KMS-11 (cell line): ENCODE data around the gene CDHR1.

Source experiments
- H2AFZ ChIP-seq: fragments of 200-600 bp; sonication (generic); 2 replicates; pipeline ENCODE4 v1.6.1; 2016; ENCODE audit warnings: antibody characterized with exemption, mixed run types, low read depth
- H3K27ac ChIP-seq: fragments of 200-600 bp; sonication (generic); 2 replicates; pipeline ENCODE4 v1.6.1; 2016; ENCODE audit warnings: mild to moderate bottlenecking, mixed run types
- H3K27me3 ChIP-seq: fragments of 200-600 bp; sonication (generic); 2 replicates; pipeline ENCODE4 v1.6.1; 2017; ENCODE audit warnings: mild to moderate bottlenecking, low read depth, mixed run types, moderate library complexity; ENCODE audit not compliant: insufficient read depth
- H3K36me3 ChIP-seq: fragments of 200-600 bp; sonication (generic); 2 replicates; pipeline ENCODE4 v1.6.1; 2017; ENCODE audit warnings: mild to moderate bottlenecking, mixed run types; ENCODE audit not compliant: insufficient read depth
- H3K4me1 ChIP-seq: fragments of 200-600 bp; sonication (generic); 2 replicates; pipeline ENCODE4 v1.6.1; 2016; ENCODE audit warnings: mild to moderate bottlenecking, low read depth, mixed run types; ENCODE audit not compliant: poor library complexity, severe bottlenecking
- H3K4me2 ChIP-seq: fragments of 200-600 bp; sonication (generic); 2 replicates; pipeline ENCODE4 v1.7.0; 2016; ENCODE audit warnings: mild to moderate bottlenecking, mixed run types
- H3K4me3 ChIP-seq: fragments of 200-600 bp; sonication (generic); IDR thresholded peaks from 2 replicates; pipeline ENCODE4 v1.6.1; 2017; ENCODE audit warnings: low read depth, low read length, mixed read lengths; ENCODE audit not compliant: insufficient read depth
- H3K79me2 ChIP-seq: fragments of 200-600 bp; sonication (generic); 2 replicates; pipeline ENCODE4 v1.6.1; 2016; ENCODE audit warnings: low read depth, mixed run types; ENCODE audit not compliant: insufficient read depth
- H3K9ac ChIP-seq: fragments of 200-600 bp; sonication (generic); 2 replicates; pipeline ENCODE4 v1.6.1; 2016; ENCODE audit warnings: mild to moderate bottlenecking, mixed run types
- H4K20me1 ChIP-seq: fragments of 200-600 bp; sonication (generic); 2 replicates; pipeline ENCODE4 v1.6.1; 2016; ENCODE audit warnings: mild to moderate bottlenecking, mixed run types; ENCODE audit not compliant: insufficient read depth
- TF ChIP-seq, protein P1 (sequence below): fragments of 200-600 bp; sonication (generic); conservative IDR thresholded peaks from 2 replicates; pipeline ENCODE4 v1.6.1; 2017; ENCODE audit warnings: low read depth, mild to moderate bottlenecking, antibody characterized with exemption, low read length, moderate library complexity, mixed read lengths

The CDHR1 gene

GRCh38 chr10:84181631-84182030 lies 12.7 kb upstream of the CDHR1 start:
- no peak overlapping the region for H2AFZ ChIP-seq
- no peaks in the 10 kb centered on the region for H3K36me3 ChIP-seq
- H3K4me1 ChIP-seq: no peaks in the 10 kb centered on the region
- H3K9ac ChIP-seq: no peak overlapping the region
- TF ChIP-seq, protein P1, sequence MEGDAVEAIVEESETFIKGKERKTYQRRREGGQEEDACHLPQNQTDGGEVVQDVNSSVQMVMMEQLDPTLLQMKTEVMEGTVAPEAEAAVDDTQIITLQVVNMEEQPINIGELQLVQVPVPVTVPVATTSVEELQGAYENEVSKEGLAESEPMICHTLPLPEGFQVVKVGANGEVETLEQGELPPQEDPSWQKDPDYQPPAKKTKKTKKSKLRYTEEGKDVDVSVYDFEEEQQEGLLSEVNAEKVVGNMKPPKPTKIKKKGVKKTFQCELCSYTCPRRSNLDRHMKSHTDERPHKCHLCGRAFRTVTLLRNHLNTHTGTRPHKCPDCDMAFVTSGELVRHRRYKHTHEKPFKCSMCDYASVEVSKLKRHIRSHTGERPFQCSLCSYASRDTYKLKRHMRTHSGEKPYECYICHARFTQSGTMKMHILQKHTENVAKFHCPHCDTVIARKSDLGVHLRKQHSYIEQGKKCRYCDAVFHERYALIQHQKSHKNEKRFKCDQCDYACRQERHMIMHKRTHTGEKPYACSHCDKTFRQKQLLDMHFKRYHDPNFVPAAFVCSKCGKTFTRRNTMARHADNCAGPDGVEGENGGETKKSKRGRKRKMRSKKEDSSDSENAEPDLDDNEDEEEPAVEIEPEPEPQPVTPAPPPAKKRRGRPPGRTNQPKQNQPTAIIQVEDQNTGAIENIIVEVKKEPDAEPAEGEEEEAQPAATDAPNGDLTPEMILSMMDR: no peak
- H3K27ac ChIP-seq: no peak overlapping the region
- no peaks in the 10 kb centered on the region for H3K27me3 ChIP-seq
- H3K4me3 ChIP-seq: no peak overlapping the region
- no peak overlapping the region for H3K4me2 ChIP-seq
- H4K20me1 ChIP-seq: no peaks in the 10 kb centered on the region
- no peaks in the 10 kb centered on the region for H3K79me2 ChIP-seq

DNA sequence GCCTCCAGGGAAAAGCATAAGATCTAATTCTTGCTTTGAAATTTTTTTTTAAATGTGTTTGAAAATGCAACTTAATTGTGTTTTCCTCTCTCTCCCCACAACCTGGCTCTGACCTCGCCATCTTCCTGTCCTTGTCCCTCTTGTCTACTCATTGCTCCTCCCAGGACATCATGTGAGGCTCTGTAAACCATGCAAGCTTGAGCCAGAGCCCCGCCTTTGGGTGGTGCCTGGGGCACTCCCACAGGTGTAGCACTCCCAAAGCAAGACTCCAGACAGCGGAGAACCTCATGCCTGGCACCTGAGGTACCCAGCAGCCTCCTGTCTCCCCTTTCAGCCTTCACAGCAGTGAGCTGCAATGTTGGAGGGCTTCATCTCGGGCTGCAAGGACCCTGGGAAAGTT lies 9.8 kb upstream of the CDHR1 start:
- no peak overlapping the region for H3K4me3 ChIP-seq
- no peaks in the 10 kb centered on the region for H3K4me1 ChIP-seq
- H3K4me2 ChIP-seq: no peak overlapping the region
- H2AFZ ChIP-seq: no peak overlapping the region
- no peak overlapping the region for H3K27ac ChIP-seq
- H3K9ac ChIP-seq: no peak overlapping the region
- TF ChIP-seq, protein P1: no peak
- H4K20me1 ChIP-seq: no peaks in the 10 kb centered on the region
- H3K36me3 ChIP-seq: no peaks in the 10 kb centered on the region
- no peaks in the 10 kb centered on the region for H3K27me3 ChIP-seq
- no peaks in the 10 kb centered on the region for H3K79me2 ChIP-seq

DNA sequence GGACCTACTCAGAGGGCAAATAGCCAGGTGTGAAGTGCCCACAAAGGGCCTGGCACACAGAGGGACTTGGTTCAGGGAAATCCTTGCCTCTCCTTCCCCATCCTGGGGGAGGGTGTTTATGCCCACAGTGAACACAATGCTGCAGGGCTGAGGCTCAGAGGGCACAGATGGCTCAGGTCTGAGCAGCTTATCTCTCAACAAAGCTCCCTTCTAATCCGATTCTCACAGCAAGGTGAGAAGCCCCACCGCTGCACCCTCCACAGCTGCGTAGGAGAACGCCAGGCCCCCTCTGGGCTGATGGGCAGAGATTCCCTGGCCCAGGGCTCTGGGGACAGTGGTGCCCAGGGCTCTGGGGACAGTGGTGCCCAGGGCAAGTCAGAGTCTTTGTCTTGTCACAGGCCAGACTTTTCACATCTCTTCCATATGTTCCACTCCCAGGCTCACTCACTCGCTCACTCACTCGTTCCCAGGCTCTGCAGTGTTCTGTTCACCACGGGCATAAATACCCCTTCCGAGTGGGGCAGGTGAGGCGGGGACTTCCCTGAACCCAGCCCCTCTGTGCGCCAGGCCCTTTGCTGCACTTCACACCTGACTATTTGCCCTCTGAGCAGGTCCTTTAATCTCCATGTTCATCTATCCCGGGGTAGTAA lies 8.7 kb upstream of the CDHR1 start:
- no peaks in the 10 kb centered on the region for H4K20me1 ChIP-seq
- H3K36me3 ChIP-seq: no peaks in the 10 kb centered on the region
- no peaks in the 10 kb centered on the region for H3K27me3 ChIP-seq
- H3K79me2 ChIP-seq: no peaks in the 10 kb centered on the region
- no peaks in the 10 kb centered on the region for H3K4me1 ChIP-seq
- H3K27ac ChIP-seq: no peak overlapping the region
- no peak overlapping the region for H3K4me3 ChIP-seq
- H2AFZ ChIP-seq: no peak overlapping the region
- TF ChIP-seq, protein P1: no peak
- H3K4me2 ChIP-seq: no peak overlapping the region
- no peak overlapping the region for H3K9ac ChIP-seq

GRCh38 chr10:84188815-84189214 lies 5.5 kb upstream of the CDHR1 start:
- Histone ChIP-seq H3K4me2 (no peak overlapping the region), H3K27me3 (no peaks in the 10 kb centered on the region), H2AFZ (no peak overlapping the region), H3K27ac (no peak overlapping the region), H4K20me1 (no peaks in the 10 kb centered on the region), H3K4me3 (no peak overlapping the region), H3K4me1 (no peaks in the 10 kb centered on the region), H3K36me3 (no peaks in the 10 kb centered on the region), H3K9ac (no peak overlapping the region), H3K79me2 (no peaks in the 10 kb centered on the region)
- TF ChIP-seq, protein P1: no peak
